A549 (cell line): ENCODE results near the gene MAP4K4. TPM values are rescaled to one million over a fixed set of nuclear protein-coding genes. Genes with fewer than 3 reads are reported as not detected.

Source experiments
- ATAC-seq, 2 experiments: fragments of 200-7000 bp in 1 of 2; fragments of >200 bp in 1 of 2; cut with Nextera tagmentation in 1 of 2; cut with Tn5 transposase in 1 of 2; 3 replicates each; pipeline versions ENCODE4 v1.8.0 to v1.9.1; 2018 to 2020; ENCODE audit warnings: mild to moderate bottlenecking in 1 of 2, moderate library complexity in 1 of 2
- CTCF ChIA-PET: fragments of 300-600 bp; sonication (Branson Sonifier 250); formaldehyde crosslinking; extraction: SDS; loops from one replicate; lab custom pipeline; 2021; ENCODE audit warnings: antibody characterized with exemption, inconsistent platforms; lab: Yijun Ruan, JAX
- POLR2A ChIA-PET: fragments of 350-600 bp; formaldehyde crosslinking; extraction: SDS; loops from one replicate; lab custom pipeline; 2021; ENCODE audit warnings: antibody characterized with exemption, inconsistent platforms; lab: Yijun Ruan, JAX
- DNase-seq, 2 experiments: peaks; one replicate each; pipeline versions ENCODE4 v3.0.0 to v3.0.0-alpha.2; 2011 to 2016; ENCODE audit warnings: low read depth in 1 of 2, low spot score in 1 of 2
- FAIRE-seq: peaks from 2 replicates; lab custom pipeline; 2011; peaks lifted over from hg19 to GRCh38; lab: Jason Lieb, UNC
- H3K27ac ChIP-seq, 2 experiments: fragments of >200 bp; sonication (Bioruptor Twin); formaldehyde crosslinking; 3 replicates each; pipeline ENCODE4 v1.5.1; 2016 to 2017
- H3K4me1 ChIP-seq: fragments of >200 bp; sonication (Bioruptor Twin); formaldehyde crosslinking; 3 replicates; pipeline ENCODE4 v1.6.1; 2016
- H3K4me2 ChIP-seq: fragments of >200 bp; sonication (Bioruptor Twin); formaldehyde crosslinking; 3 replicates; pipeline ENCODE4 v1.6.1; 2016
- H3K4me3 ChIP-seq: fragments of >200 bp; sonication (Bioruptor Twin); formaldehyde crosslinking; 3 replicates; pipeline ENCODE4 v1.5.1; 2016
- H3K9me3 ChIP-seq: fragments of >200 bp; sonication (Bioruptor Twin); formaldehyde crosslinking; 3 replicates; pipeline ENCODE4 v1.6.1; 2016
- ATOH8 ChIP-seq: fragments of 250-450 bp; sonication (Bioruptor Pico); IDR thresholded peaks from 2 replicates; pipeline ENCODE4 v1.5.0; 2020; ENCODE audit warnings: low read depth, mild to moderate bottlenecking, moderate library complexity
- CTCF ChIP-seq: fragments of >200 bp; sonication (Bioruptor Twin); formaldehyde crosslinking; IDR thresholded peaks from 3 replicates; pipeline ENCODE4 v1.5.1; 2016
- EHMT2 ChIP-seq: fragments of 200-600 bp; sonication (generic); IDR thresholded peaks from 2 replicates; pipeline ENCODE4 v1.6.1; 2016; ENCODE audit warnings: antibody characterized with exemption, low read depth, mild to moderate bottlenecking, moderate library complexity
- FOSB ChIP-seq: fragments of 250-450 bp; sonication (Bioruptor Pico); IDR thresholded peaks from 2 replicates; pipeline ENCODE4 v1.5.0; 2020; ENCODE audit warnings: mild to moderate bottlenecking, moderate library complexity
- FOSL2 ChIP-seq, 2 experiments: fragments of 450-650 bp in 1 of 2; fragments of >200 bp in 1 of 2; sonication (Bioruptor Twin) in 1 of 2; formaldehyde crosslinking; IDR thresholded peaks; 2 replicates each; pipeline versions ENCODE4 v1.5.0 to v1.6.1; 2016 to 2020; ENCODE audit warnings: mild to moderate bottlenecking in 1 of 2, moderate library complexity in 1 of 2
- FOXS1 ChIP-seq: fragments of 250-450 bp; sonication (Bioruptor Pico); IDR thresholded peaks from 2 replicates; pipeline ENCODE4 v1.5.0; 2020; ENCODE audit warnings: mild to moderate bottlenecking, moderate library complexity
- GATA3 ChIP-seq: IDR thresholded peaks from 2 replicates; pipeline ENCODE4 v1.6.1; 2012; ENCODE audit warnings: borderline replicate concordance
- HDAC2 ChIP-seq: fragments of 200-600 bp; sonication (generic); IDR thresholded peaks from 2 replicates; pipeline ENCODE4 v1.6.1; 2016
- HES2 ChIP-seq: fragments of >200 bp; sonication (Bioruptor Twin); formaldehyde crosslinking; IDR thresholded peaks from 2 replicates; pipeline ENCODE4 v1.6.1; 2016
- HEYL ChIP-seq: fragments of 250-450 bp; sonication (Bioruptor Pico); IDR thresholded peaks from 2 replicates; pipeline ENCODE4 v1.8.0; 2021; ENCODE audit warnings: mild to moderate bottlenecking, moderate library complexity
- HMGXB4 ChIP-seq: fragments of 250-450 bp; sonication (Bioruptor Pico); IDR thresholded peaks from 2 replicates; pipeline ENCODE4 v1.5.0; 2021; ENCODE audit warnings: mild to moderate bottlenecking, moderate library complexity, borderline replicate concordance
- HOXA7 ChIP-seq: fragments of 250-450 bp; sonication (Bioruptor Pico); IDR thresholded peaks from 2 replicates; pipeline ENCODE4 v1.5.0; 2020; ENCODE audit warnings: mild to moderate bottlenecking, moderate library complexity
- HOXB13 ChIP-seq: fragments of 250-450 bp; sonication (Bioruptor Pico); IDR thresholded peaks from 2 replicates; pipeline ENCODE4 v1.5.0; 2020; ENCODE audit warnings: low read depth, mild to moderate bottlenecking, moderate library complexity
- HOXB5 ChIP-seq: fragments of 250-450 bp; sonication (Bioruptor Pico); IDR thresholded peaks from 2 replicates; pipeline ENCODE4 v1.5.0; 2020; ENCODE audit warnings: mild to moderate bottlenecking, moderate library complexity
- JUN ChIP-seq, 2 experiments: fragments of >200 bp; sonication (Bioruptor Twin); formaldehyde crosslinking; IDR thresholded peaks; 2 replicates in 1 of 2; 3 replicates in 1 of 2; pipeline ENCODE4 v1.6.1; 2016 to 2017
- MAFK ChIP-seq: fragments of 450-650 bp; IDR thresholded peaks from 2 replicates; pipeline ENCODE4 v1.6.1; 2014; ENCODE audit not compliant: partially characterized antibody
- MAX ChIP-seq: IDR thresholded peaks from 2 replicates; pipeline ENCODE4 v1.6.1; 2012
- NPAS2 ChIP-seq: fragments of 250-450 bp; sonication (Bioruptor Pico); IDR thresholded peaks from 2 replicates; pipeline ENCODE4 v1.8.0; 2022; ENCODE audit warnings: mild to moderate bottlenecking, moderate library complexity, borderline replicate concordance
- PHF8 ChIP-seq: fragments of 200-600 bp; sonication (generic); IDR thresholded peaks from 2 replicates; pipeline ENCODE4 v1.6.1; 2016; ENCODE audit warnings: low read depth, mild to moderate bottlenecking, antibody characterized with exemption, moderate library complexity, borderline replicate concordance
- POLR2A ChIP-seq: IDR thresholded peaks from 2 replicates; pipeline ENCODE4 v1.6.1; 2012; ENCODE audit warnings: mild to moderate bottlenecking, low read length
- POLR2AphosphoS2 ChIP-seq: conservative IDR thresholded peaks from 2 replicates; pipeline ENCODE4 v1.6.1; 2012; ENCODE audit warnings: low read length, improper control_type of control experiment, inconsistent platforms
- RAD21 ChIP-seq, 2 experiments: fragments of >200 bp in 1 of 2; sonication (Bioruptor Twin) in 1 of 2; formaldehyde crosslinking in 1 of 2; IDR thresholded peaks in 1 of 2; conservative IDR thresholded peaks in 1 of 2; 2 replicates in 1 of 2; 3 replicates in 1 of 2; pipeline ENCODE4 v1.6.1; 2012 to 2018; ENCODE audit warnings: inconsistent platforms in 1 of 2
- RARB ChIP-seq: fragments of 250-450 bp; sonication (Bioruptor Pico); IDR thresholded peaks from 2 replicates; pipeline ENCODE4 v1.8.0; 2021; ENCODE audit warnings: mild to moderate bottlenecking, moderate library complexity
- RFX5 ChIP-seq: fragments of 450-650 bp; IDR thresholded peaks from 2 replicates; pipeline ENCODE4 v1.7.1; 2014; ENCODE audit warnings: antibody characterized with exemption, mild to moderate bottlenecking, moderate library complexity
- SMC3 ChIP-seq: fragments of >200 bp; sonication (Bioruptor Twin); formaldehyde crosslinking; IDR thresholded peaks from 3 replicates; pipeline ENCODE4 v1.6.1; 2018; ENCODE audit warnings: inconsistent platforms
- SREBF2 ChIP-seq: fragments of 450-650 bp; IDR thresholded peaks from 2 replicates; pipeline ENCODE4 v1.6.1; 2014; ENCODE audit warnings: mild to moderate bottlenecking, moderate library complexity
- ZNF302 ChIP-seq: fragments of 250-450 bp; sonication (Bioruptor Pico); IDR thresholded peaks from 2 replicates; pipeline ENCODE4 v1.9.0; 2021; ENCODE audit warnings: inconsistent platforms, mild to moderate bottlenecking, moderate library complexity
- WGBS: methylation state at CpG from one replicate; pipeline ENCODE4 v1.1.6; 2017; ENCODE audit errors: missing lambda C conversion rate; 5-methylcytosine and 5-hydroxymethylcytosine counted together
- polyA plus RNA-seq, 4 experiments: library from polyadenylated mRNA; depleted of rRNA in 3 of 4; stranded (reverse); fragments of >200 nt; fragmentation: RNase III in 1 of 4; extraction: RNeasy Plus Mini Kit Qiagen cat#74134 plus additional on column Dnase treatment in 1 of 4; gene quantifications; 2 replicates in 3 of 4; 3 replicates in 1 of 4; pipeline ENCODE4 v1.2.3, GENCODE V29; 2011 to 2017

The MAP4K4 gene
- polyA plus RNA-seq, 2 of the 4 experiments (the other 2 are of a cell fraction) = 61.9 to 82.2 TPM

- TF ChIP-seq ZNF302 (CRISPR knock-in tag) = no peak
- TF ChIP-seq POLR2AphosphoS2 = no peak
- TF ChIP-seq POLR2A = no peak
- TF ChIP-seq SREBF2 = no peak
- no peak for TF ChIP-seq RARB
- no peak for TF ChIP-seq HES2
- TF ChIP-seq EHMT2 = no peak
These were observed 198.4 kb downstream of the MAP4K4 start (continued) for GRCh38 chr2:101895819-101896322.

DNA sequence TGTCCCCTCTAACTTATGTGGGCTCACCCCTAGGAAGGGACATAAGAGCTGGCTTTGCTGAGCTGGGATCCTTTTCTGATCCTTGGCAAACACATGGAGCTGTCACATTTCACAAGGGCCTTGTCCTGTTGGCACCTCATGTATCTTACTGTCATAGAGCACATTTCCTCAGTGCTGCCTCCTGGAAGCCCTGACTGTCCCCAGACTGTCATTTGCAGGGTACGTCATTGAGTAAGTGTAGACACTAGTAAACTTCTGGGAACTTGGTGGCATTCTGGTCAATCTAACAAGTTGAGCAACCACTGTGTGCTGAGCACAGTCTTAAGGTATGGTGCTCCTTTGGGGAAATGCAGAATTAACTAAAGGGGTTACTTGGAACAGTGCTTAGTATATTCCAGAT, 199.8 kb downstream of the MAP4K4 start:
- Histone ChIP-seq H3K4me3 (no peak overlapping the region), H3K4me2 (no peak overlapping the region), H3K27ac (no peak overlapping the region), H3K4me1 (no peaks in the 10 kb centered on the region), H3K9me3 (no peaks in the 10 kb centered on the region)
- ChIA-PET POLR2A (no interaction called here), CTCF (interaction anchor here (1.0 to 2.2 kb wide), 3 partner anchors 13 to 545 kb away, joined by 3 to 8 read pairs (median 7); no protein-coding TSS in a partner anchor)
- FAIRE-seq = no peak
- 83% methylated on average over 1 of the region's 1 CpG for WGBS
- TF ChIP-seq HOXB5 = no peak
- TF ChIP-seq RAD21 (conservative IDR thresholded peaks at IDR 0.05 in 1 of 2, IDR thresholded peaks at IDR 0.05 in 1 of 2) = no peak
- no peak for TF ChIP-seq NPAS2 (CRISPR knock-in tag)
- TF ChIP-seq HMGXB4 (CRISPR knock-in tag) = no peak
- no peak for TF ChIP-seq PHF8
- TF ChIP-seq MAX = no peak
- no peak for TF ChIP-seq HOXA7 (CRISPR knock-in tag)
- TF ChIP-seq FOSB (CRISPR knock-in tag) = no peak
- no peak for TF ChIP-seq HEYL (CRISPR knock-in tag)
- ATAC-seq = no peak
- no peak for DNase-seq

- Histone ChIP-seq H3K27ac (no peak overlapping the region), H3K4me2 (no peak overlapping the region), H3K9me3 (no peaks in the 10 kb centered on the region), H3K4me3 (no peak overlapping the region), H3K4me1 (no peaks in the 10 kb centered on the region)
- no peak for FAIRE-seq
- ChIA-PET CTCF (interaction anchor here (2.7 kb wide), 1 partner anchor 16 kb away, joined by 12 read pairs; no protein-coding TSS in a partner anchor), POLR2A (no interaction called here)
- DNase-seq = no peak
- TF ChIP-seq HOXB13 (CRISPR knock-in tag) (no peak), MAFK (peak; percentile 90)
- no peak for ATAC-seq
These were observed 201.8 kb downstream of the MAP4K4 start for GRCh38 chr2:101899265-101899664.

DNA sequence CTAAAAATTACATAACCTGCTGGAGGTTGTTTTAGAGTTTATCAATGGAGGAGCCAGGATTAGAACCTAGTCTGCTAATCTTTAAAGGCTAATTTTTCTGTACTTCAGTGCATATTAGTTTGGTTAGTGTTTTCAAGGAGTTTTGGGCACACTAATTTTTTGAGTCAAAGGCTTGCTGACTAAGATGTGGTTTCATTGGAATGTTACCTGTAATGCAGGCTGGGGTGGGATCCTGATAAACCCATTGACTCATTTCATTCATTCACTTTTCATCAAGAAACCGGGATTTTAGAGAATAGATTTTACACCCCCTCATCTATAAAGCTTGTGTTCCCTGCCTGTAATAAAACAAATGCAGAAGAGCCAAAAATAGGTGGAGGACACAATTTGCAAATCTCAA, 202.4 kb downstream of the MAP4K4 start:
- H3K27ac ChIP-seq = no peak overlapping the region
- H3K9me3 ChIP-seq = no peaks in the 10 kb centered on the region
- ATAC-seq = no peak
- no peak overlapping the region for H3K4me2 ChIP-seq
- H3K4me3 ChIP-seq = no peak overlapping the region
- ChIA-PET POLR2A (no interaction called here), CTCF (interaction anchor here (0.7 to 2.7 kb wide), 2 partner anchors 16 to 553 kb away, joined by 3 to 12 read pairs; no protein-coding TSS in a partner anchor)
- H3K4me1 ChIP-seq = no peaks in the 10 kb centered on the region
- DNase-seq = no peak
- WGBS = 88% methylated on average over 1 of the region's 1 CpG
- no peak for FAIRE-seq
- TF ChIP-seq ATOH8 (CRISPR knock-in tag) (no peak), SMC3 (no peak), FOXS1 (no peak), CTCF (no peak), FOSL2 (IDR thresholded peaks at IDR 0.05) (no peak), FOSL2 (CRISPR knock-in tag; IDR thresholded peaks at IDR 0.05) (no peak), HMGXB4 (CRISPR knock-in tag) (no peak), JUN (IDR thresholded peaks at IDR 0.05) (no peak), GATA3 (no peak), PHF8 (no peak), RFX5 (no peak), HDAC2 (no peak)
